Activated CD4-positive, alpha-beta T cell treated with anti-CD3 and anti-CD28 coated beads, Interleukin-2, Interleukin-4, amounts not matched to agents 100 ng/mL and 50 ng/mL, durations not matched to agents 16 hours and 8 hours (primary cell): Measurements from ENCODE around the gene PITRM1.
"Not testable (repeated sequence)": the region's sequence is repeated elsewhere in the genome, so short reads cannot be mapped to it uniquely, and the experiment has no call there.

Source experiments
- DNase-seq: peaks from one replicate; pipeline ENCODE4 v3.0.0-alpha.2; 2020; ENCODE audit warnings: low spot score

PITRM1 gene

DNA sequence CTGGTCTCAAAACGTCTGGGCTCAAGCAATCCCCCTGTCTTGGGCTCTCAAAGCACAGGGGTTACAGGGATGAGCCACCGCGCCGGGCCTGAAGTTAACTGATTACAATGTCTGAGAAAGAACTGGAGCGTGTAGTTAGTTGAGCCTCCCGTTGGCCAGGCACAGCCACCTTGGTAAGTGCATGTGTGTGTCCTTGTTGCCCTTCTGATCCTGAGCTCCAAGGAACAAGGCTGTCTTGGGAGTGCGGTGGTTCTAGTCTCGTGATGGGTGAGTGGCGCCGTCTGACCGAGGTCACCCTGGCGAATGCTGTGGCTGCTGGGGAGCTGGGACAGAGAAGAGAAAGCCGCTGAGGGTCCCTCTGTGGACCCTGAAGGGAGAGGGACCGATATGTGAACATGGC, 50.5 kb downstream of the PITRM1 start:
- no peak for DNase-seq

DNA sequence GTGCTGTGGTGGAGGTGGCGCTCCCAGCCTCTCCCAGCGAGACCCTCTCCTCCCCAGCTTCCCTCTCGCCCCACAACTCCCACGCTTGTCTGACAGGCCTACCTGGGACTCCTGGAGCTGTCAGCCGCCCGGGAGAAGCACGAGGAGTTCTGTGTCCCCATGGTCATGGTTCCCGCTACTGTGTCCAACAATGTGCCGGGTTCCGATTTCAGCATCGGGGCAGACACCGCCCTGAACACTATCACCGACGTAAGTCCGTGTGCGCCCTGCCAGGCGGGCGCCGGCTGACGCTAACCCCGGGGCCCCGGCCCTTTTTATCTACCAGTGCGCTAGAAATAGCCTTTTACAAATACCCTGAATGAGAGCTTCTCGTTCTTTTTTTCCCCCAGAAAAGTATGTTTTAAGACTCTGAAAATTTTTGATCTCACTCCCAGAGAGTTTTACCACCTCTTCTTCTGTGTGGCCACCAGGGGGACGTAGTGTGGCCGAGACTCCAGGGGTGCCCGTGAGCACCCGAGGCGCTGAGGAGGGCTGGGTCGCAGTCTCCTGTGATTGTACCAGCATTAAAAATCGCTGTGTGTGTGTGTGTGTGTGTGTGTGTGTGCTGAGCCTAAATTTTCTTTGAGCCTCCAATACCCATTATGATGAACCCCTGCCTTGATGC, 52.7 kb downstream of the PITRM1 start:
- DNase-seq = no peak

DNA sequence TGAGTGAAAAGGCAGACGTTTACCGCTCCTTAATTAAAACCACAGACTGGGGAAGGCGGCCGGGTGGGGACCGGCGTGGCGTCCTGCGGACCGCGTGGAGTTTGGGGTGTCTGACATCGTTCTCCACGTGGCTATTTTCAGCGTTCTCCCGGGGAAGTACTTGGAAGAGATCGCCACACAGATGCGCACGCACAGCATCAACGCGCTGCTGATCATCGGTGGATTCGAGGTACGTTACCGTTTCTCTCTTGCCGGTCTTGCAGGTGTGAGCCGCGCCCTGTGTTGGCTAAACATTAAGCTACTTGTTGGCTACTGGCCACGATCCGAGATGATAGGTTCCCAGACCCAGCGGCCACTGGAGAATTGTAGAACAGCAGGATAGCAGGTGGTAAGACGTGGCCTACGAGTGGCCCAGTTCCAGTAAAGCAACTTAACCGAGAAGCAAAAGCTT, 53.9 kb downstream of the PITRM1 start:
- no peak for DNase-seq

DNA sequence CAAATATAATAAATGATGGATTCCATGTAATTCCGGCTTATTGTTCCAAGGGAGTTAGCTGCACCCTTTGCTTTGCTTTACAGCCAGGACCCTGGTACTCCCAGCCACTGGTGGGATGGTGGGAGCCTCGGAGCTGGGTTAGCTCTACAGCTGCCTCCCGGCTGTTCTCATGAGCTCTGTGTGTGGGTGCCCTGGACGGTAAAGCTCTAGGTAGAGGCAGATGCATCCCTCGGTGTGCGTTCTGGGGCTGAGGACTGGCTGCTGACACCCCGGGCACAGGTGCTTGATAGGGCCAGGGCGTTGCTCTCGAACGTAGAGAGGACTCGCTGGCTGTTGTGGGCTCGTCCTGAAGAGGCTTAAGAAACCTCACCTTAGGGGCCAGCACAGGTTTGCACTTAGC, 55.1 kb downstream of the PITRM1 start:
- DNase-seq = no peak

DNA sequence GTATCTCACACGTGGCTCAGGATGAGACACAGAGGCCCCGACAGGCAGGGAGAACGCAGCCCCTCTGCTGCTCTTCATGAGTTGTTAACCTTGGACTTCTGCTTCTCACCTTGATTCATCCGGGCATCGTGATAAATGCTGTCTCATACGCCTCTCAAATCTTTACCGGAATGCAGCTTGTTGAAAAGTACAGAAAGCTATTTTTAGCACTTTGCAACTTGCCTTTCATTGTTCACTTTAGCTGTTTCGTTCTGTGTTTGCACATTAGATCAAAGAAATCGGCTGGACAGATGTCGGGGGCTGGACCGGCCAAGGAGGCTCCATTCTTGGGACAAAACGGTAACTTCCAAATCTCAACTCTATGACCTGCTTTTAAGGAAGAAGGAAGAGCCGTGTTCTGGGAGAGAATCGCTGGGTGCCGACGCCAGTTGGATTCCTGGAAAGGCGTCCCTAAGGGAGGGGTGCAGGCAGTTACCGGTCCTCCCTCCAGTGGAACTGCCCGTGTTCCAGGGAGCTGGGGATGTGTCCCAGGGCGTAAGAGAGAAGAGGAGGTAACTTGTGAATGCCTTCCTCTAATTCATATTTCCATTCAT, 56.0 kb downstream of the PITRM1 start:
- DNase-seq = no peak

DNA sequence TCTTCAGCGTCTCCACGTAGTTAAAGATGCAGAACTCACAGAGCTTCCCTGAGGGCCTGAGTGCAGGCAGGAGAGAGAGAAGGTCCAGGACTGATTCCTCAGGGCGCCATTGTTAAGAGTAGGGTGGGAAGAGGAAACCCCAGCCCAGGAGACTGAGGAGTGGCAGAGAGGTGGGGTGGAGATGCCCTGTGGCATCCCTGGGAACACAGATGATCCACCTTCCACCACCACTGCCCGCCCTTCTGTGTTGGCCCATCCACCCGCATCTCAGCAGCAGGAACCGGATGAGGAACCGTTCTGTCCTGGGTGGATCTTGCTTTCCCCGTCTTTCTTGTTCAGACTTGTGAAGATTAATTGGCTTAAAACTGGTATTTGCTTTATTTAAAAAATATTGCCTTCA, 56.9 kb downstream of the PITRM1 start:
- DNase-seq = no peak

DNA sequence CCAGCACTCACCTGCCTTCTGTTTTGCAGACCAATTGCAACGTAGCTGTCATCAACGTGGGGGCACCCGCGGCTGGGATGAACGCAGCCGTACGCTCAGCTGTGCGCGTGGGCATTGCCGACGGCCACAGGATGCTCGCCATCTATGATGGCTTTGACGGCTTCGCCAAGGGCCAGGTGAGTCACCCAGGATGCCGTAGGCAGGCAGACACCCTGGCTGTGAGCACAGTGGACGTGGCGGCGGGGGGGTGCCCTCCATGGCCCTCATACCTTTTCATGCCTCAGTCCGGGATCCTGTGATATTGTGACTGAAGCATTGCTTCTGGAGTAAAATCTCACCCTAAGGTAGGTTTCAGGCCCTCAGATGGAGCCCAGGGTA, 59.2 kb downstream of the PITRM1 start:
- DNase-seq = no peak

DNA sequence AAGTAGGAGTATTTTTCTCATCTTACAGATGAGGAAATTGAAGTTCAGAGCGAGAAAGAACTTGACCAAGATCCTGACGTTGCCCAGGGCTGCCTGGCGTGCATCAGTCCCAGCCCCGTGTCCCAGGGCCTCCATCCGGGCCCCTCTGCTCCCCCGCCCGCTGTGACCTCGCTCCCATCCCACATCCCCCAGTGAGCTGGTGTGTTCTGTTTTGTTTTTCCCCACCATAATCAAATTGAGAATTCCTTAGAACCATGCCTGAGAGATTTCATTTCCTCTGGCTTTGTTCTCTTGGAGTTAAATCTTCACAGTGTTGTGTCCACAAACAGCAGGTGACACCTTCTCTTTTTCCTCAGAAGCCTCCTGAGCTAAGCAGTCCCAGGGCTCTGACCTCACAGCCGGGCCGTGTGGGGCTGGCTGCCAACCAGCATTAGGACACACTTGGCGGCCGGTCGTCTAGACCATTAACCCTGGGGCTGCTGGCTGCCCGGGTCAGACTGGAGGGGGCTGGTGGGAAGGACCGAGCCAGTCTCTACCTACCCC, 60.9 kb downstream of the PITRM1 start:
- no peak for DNase-seq

DNA sequence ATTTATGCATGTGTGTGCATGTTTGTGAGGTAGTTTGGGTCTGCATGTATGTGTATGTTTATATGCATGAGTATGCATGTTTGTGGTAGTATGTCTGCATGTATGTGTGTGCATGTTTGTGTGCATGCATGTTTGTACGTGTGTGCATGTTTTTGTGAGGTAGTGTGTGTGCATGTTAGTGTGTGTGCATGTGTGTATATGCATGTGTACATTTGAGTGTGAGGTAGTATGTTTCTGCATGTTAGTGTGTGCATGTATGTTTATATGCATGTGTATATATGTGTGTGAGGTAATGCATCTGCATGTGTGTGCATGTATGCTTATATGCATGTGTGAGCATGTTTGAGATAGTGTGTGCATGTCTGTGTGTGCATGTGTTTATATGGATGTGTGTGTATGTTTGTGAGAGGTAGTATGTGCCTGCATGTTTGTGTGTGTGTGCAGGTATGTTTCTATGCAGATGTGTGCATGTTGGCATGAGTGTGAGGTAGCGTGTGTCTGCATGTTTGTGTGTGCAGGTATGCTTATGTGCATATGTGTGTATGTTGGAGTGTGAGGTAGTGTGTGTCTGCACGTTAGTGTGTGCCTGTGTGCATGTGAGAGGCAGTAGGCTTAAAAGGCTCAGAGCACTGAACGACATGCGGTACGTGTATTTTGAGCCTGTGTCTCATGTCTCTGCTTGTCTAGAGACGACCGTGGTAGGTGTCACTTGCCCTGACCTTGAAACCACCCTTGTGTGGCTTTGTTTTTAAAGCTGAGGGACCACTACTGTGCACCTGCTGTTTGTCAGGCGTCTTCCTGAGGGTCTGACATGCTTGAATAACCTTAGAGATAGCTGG, 61.6 kb downstream of the PITRM1 start:
- DNase-seq = no peak

DNA sequence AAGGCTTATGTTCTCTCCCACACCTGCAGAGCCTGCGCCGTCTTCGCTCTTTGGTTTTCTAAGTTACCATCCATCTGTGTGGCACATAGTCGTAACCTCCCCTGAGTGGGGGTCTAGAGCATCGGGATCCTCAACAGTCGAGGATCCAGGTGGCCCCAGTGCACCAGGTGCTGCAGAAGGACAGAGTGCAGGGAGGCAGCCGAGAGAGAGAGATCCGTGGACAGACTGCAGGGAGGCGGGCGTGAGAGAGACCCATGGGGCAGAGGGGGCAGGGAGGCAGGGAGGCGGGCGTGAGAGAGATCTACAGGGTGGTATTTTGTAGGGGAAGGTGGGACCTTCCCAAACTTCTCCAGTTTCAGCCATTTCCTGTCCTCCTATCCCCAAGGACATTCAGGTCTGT, 62.9 kb downstream of the PITRM1 start:
- no peak for DNase-seq

DNA sequence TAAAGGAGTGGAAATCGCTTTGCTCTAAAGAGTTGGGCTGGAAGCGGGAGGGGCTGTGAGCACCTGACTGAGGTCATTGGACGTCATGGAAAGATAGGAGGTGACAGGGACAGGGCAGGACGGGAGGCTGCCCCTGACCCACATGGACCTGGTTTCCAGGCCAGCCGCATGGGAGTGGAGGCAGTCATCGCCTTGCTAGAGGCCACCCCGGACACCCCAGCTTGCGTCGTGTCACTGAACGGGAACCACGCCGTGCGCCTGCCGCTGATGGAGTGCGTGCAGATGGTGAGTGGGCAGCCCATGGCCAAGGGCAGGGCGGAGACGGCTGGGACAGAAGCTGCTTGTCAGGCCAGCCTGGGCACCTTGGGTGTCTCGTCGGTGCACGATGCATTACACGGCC, 63.4 kb downstream of the PITRM1 start:
- DNase-seq = no peak

DNA sequence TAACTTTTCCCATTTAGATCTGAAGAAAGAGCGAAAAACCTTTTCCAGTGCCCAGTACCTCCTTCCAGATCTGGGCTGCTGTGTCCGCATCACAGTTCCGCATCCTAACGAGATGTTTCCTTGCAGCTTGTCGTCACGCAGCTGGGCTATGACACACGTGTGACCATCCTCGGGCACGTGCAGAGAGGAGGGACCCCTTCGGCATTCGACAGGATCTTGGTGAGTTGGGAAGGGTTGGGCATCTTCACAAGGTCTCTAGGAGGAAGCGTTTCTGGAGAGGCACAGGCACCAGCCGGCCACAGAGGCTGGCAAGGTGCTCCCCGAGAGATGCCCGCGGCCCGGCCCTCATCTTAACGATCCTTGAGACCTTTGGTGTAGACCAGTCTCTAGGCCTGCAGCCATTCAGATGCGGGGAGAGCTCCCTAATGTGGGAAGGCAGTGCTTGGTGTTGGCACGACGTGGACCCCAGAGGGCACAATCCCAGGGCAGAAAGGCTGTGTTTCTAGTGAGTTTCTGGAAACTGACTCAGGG, 63.9 kb downstream of the PITRM1 start:
- no peak for DNase-seq

DNA sequence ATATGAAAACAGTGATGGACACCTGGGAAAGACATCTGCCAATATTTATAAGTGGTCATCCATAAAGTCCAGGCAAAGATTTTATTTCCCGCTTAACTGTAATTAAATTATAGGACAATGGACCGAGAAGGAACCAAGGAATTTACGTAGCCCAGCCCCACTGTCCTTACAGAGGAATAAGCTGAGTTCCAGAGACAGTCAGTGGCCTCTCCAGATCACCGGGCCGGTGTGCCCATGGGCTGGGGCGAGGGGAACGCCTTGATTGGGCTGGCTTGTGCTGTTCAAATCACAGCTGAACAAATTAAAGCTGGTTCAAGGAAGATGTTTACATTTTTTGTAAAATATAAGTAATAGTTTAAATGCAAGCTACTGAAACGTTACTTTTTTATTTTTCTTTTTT, 64.5 kb downstream of the PITRM1 start:
- DNase-seq = no peak

DNA sequence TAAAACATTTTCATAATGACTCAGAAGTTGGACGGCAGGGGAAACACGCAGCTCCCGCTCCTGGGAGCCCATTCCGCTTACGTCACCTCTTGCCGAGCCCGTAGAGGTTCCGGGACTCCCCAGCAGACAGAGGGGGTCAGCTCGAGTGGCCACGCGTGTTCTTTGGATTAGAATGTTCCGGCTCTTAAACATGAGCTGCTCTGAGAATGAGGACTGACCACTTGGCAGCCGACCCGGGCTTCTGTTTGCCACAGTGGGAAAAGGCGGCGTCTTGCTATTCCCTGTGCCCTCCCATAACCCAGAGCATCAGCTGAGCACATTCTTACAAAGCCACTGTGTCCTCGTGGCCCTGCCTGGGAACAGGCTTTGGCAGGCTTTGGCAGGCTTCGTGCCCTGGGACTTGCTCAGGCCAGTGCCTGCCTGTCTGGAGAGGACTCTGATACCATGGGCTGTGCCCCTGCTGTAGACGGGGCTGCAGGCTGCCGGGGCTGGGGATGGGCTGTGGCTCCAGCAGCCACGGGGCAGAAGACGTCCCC, 65.1 kb downstream of the PITRM1 start:
- DNase-seq = no peak

DNA sequence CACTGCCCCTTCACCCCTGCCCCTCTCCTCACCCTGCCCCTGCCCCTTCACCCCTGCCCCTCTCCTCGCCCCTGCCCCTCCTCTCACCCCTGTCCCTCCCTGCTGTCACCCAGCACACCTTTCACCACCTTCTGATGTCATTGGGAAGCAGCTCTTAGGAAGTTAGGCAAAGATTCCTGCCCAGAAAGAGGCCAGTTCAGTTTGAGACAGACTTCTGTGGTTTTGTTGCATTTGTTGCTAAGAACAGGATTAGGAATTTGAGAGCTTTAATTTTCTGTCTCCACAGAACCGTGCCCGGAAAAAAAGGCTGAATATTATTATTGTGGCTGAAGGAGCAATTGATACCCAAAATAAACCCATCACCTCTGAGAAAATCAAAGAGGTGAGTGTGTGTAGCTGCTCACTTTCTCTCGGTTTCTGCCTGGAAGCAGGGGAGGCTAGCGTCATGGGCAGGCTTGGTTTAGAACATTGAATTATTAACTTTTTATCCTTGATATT, 65.6 kb downstream of the PITRM1 start:
- no peak for DNase-seq

DNA sequence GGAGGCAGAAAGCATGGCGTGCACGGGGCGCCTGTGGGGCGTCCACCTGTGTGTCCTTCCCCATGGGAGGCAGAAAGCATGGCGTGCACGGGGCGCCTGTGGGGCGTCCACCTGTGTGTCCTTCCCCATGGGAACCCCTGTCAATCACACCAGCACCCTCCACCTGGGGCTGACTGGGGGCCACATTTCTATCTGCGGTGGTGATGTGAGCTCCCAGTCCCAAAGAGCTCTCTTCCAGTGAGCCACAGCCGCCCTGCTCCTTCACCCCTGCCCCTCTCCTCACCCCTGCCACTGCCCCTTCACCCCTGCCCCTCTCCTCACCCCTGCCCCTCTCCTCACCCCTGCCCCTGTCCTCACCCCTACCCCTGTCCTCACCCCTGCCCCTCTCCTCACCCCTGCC, 66.3 kb downstream of the PITRM1 start:
- not testable (repeated sequence) for DNase-seq

DNA sequence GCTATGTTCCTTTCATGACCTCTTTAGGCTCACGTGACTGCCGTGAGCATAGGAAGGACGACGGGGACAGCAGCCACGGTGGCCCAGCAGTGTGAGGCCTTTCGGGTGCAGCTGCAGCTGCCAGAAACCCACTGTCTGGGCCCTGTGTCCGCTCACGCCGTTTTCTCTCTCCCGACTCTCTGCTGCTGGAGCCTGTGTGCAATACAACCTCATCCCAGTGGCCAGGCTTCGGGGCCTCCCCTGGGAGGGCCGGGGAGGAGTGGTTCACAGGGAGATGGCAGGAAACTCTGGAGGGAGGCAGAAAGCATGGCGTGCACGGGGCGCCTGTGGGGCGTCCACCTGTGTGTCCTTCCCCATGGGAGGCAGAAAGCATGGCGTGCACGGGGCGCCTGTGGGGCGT, 66.7 kb downstream of the PITRM1 start:
- DNase-seq = no peak

DNA sequence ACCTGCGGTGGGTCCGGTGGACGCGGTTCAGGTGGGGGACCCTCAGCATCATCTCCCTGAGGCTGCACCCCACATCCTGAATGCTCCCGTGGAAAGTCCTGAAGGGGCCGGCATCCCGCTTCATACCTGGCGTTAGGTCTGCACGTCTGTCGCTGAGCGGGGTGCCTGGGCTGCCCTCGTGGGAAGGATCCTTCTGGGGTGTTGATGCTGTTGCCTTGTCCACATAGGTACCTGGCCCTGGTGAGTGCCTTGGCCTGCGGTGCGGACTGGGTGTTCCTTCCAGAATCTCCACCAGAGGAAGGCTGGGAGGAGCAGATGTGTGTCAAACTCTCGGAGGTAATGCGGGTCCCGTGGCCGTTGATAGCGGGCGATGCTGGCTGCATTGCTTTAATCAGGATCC, 67.4 kb downstream of the PITRM1 start:
- DNase-seq = no peak

DNA sequence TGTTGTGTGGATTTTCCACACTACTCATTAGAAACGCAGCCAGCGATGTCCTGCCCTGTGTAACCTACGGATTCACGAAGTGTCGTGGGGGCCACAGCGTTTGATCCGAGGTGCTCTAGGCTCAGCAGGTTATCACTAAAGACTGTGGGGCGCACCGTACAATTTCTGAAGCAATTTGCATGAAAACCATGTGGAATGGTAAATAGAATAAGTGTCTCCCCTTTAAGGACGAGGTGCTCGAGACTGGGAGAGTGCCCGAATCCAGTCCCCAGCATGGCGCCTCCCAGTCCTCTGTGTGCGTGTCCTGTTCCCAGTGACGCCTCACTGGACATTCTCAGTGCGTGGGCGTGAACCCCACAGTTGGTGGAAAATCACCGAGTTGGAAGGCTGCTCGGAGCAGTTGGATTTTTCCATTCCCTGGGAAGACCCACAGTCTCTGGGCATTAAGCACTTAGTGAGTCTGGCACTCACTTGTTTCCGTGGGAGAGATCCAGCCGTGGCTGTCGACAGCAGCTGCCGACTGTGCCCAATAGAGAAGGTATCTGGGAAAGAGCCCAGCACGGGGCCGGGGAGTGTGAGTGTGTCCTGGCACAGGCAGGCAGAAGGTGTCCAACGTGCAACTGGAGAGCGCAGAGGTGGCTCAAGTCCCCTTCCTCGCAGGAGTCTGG, 68.2 kb downstream of the PITRM1 start:
- DNase-seq = no peak

DNA sequence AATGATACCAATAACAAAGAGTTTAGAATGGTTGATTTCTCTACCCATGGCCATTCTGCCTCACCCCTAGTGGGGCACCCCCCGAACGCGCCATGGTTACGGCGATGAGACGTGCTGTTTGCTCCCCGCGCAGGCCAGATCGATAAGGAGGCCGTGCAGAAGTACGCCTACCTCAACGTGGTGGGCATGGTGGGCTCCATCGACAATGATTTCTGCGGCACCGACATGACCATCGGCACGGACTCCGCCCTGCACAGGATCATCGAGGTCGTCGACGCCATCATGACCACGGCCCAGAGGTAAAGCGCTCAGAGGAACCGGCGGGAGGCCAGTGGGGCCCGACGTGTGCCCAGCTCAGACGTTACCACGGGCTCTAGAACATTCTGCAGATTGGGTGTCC, 68.9 kb downstream of the PITRM1 start:
- no peak for DNase-seq

DNA sequence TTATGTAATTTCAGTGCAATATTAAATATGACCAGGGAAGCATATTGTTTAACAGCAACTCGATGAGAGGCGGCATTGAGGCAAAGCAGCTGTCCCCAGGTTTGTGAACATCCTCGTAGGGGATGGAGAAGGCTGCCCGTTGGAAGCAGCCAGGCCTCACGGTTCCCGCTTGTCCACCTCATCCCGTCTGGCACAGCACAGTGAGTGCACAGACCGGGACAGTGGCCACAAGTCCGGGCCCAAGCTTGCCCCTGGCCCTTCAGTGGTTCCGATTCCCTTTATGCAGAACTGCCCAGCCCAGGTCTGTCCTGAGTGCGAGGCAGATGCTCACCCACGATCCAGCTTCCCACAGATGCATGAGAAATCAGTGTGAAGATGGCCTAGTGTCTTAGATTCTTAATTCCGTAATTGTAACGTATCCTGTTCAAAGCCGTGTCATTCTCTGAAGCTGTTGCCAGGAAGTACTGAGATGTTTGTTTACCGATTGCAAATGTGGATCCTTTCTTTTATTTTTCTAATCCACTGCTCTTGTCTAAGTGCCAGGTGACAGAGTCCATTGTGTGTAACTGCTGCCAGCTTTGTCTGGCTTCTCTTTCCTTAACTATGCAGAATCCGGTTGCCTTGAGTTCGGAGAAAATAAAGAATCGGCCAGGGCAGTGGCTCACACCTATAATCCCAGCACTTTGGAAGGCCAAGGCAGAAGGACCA, 69.7 kb downstream of the PITRM1 start:
- no peak for DNase-seq
